ENCODE measurements around the gene FCN3.

DNA sequence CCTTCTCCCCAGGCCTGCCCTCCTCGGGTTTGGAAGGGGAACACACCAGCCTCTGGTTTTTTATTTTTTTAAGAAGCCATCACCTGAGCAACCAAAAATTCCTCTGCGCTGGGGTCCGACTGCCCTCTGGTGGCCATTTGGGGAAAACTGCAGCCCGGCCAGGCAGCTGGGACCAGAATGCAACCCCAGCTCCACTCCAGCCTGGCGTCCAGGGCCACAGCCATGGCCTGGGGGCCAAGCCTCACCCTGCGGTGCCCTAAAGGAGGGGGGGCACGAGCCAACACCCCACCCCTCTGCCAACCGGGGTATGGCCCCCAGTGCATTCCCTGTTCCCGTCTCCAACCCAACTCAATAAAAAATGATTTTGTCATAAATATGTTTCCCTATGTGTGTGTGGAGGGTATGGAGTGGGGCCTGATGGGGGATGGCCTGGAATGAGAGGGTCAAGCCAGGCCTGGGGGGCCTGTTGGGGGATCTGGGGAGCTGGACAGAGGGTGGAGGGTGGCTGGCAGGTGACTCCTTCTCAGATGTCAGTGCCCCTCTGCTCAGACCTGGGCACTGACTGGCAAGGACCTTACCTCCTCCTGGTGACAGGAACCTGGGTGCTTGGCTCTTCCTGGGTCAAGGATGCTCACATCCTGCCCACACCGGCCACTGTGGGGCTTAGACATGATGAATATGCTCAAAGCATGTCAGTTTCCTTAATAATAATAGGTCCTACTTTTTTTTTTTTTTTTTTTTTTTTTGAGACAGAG lies 21.0 kb upstream of the FCN3 start:
- TF ChIP-seq, protein P1, sequence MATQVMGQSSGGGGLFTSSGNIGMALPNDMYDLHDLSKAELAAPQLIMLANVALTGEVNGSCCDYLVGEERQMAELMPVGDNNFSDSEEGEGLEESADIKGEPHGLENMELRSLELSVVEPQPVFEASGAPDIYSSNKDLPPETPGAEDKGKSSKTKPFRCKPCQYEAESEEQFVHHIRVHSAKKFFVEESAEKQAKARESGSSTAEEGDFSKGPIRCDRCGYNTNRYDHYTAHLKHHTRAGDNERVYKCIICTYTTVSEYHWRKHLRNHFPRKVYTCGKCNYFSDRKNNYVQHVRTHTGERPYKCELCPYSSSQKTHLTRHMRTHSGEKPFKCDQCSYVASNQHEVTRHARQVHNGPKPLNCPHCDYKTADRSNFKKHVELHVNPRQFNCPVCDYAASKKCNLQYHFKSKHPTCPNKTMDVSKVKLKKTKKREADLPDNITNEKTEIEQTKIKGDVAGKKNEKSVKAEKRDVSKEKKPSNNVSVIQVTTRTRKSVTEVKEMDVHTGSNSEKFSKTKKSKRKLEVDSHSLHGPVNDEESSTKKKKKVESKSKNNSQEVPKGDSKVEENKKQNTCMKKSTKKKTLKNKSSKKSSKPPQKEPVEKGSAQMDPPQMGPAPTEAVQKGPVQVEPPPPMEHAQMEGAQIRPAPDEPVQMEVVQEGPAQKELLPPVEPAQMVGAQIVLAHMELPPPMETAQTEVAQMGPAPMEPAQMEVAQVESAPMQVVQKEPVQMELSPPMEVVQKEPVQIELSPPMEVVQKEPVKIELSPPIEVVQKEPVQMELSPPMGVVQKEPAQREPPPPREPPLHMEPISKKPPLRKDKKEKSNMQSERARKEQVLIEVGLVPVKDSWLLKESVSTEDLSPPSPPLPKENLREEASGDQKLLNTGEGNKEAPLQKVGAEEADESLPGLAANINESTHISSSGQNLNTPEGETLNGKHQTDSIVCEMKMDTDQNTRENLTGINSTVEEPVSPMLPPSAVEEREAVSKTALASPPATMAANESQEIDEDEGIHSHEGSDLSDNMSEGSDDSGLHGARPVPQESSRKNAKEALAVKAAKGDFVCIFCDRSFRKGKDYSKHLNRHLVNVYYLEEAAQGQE (IDR thresholded peaks at IDR 0.05; ENCODE audit: insufficient read depth in 1 of 2, low read depth in 2 of 2, low read length in 2 of 2), result no peak
- TF ChIP-seq TAF1 (IDR thresholded peaks at IDR 0.05; ENCODE audit: borderline replicate concordance, insufficient read depth, low read length) (no peak), SIN3A (IDR thresholded peaks at IDR 0.05; ENCODE audit: borderline replicate concordance, insufficient read depth, low read length) (no peak), POLR2AphosphoS5 (IDR thresholded peaks at IDR 0.05; ENCODE audit: low read depth, low read length) (no peak; the same call in 1 of the 2 replicates), FOXP2 (optimal IDR thresholded peaks at IDR 0.05; ENCODE audit: borderline replicate concordance, extremely low read depth, extremely low read length, insufficient read depth) (no peak)

Data from PFSK-1 (cell line).